Mesendoderm (in vitro differentiated cells): ENCODE data around the gene FMO1.

ENCODE experiments used
- DNase-seq: peaks from one replicate; pipeline ENCODE4 v3.0.0; 2013
- H2AK5ac ChIP-seq: 2 replicates; pipeline ENCODE4 v1.6.1; 2013; ENCODE audit warnings: low read length, inconsistent platforms
- H2BK120ac ChIP-seq: 2 replicates; pipeline ENCODE4 v1.6.1; 2013; ENCODE audit warnings: low read depth, mild to moderate bottlenecking, low read length, moderate library complexity, mixed read lengths
- H2BK15ac ChIP-seq: replicated peaks from 2 replicates; pipeline ENCODE4 v1.6.1; 2013; ENCODE audit warnings: low read depth, mild to moderate bottlenecking, moderate library complexity
- H2BK5ac ChIP-seq: 2 replicates; pipeline ENCODE4 v1.6.1; 2013; ENCODE audit warnings: low read length, inconsistent platforms
- H3K18ac ChIP-seq: 2 replicates; pipeline ENCODE4 v1.6.1; 2013; ENCODE audit warnings: mild to moderate bottlenecking, low read length, mixed read lengths
- H3K23ac ChIP-seq: one replicate; pipeline ENCODE4 v1.6.1; 2013; ENCODE audit warnings: low read length
- H3K27ac ChIP-seq: 2 replicates; pipeline ENCODE4 v1.5.1; 2013; ENCODE audit warnings: low read depth, mild to moderate bottlenecking, inconsistent platforms, low read length, moderate library complexity
- H3K27me3 ChIP-seq: 2 replicates; pipeline ENCODE4 v1.6.1; 2013; ENCODE audit warnings: low read length, control low read depth, mild to moderate bottlenecking, inconsistent platforms; ENCODE audit not compliant: insufficient read depth, poor library complexity
- H3K36me3 ChIP-seq: 2 replicates; pipeline ENCODE4 v1.6.1; 2013; ENCODE audit warnings: low read length, inconsistent platforms; ENCODE audit not compliant: control insufficient read depth, insufficient read depth
- H3K4ac ChIP-seq: one replicate; pipeline ENCODE4 v1.6.1; 2013; ENCODE audit warnings: low read depth, mild to moderate bottlenecking, low read length, moderate library complexity
- H3K4me1 ChIP-seq: 2 replicates; pipeline ENCODE4 v1.6.1; 2013; ENCODE audit warnings: low read depth, low read length, inconsistent platforms; ENCODE audit not compliant: control insufficient read depth
- H3K4me2 ChIP-seq: 2 replicates; pipeline ENCODE4 v1.6.1; 2013; ENCODE audit warnings: low read length
- H3K4me3 ChIP-seq: 2 replicates; pipeline ENCODE4 v1.5.1; 2013; ENCODE audit warnings: mild to moderate bottlenecking, low read length
- H3K56ac ChIP-seq: one replicate; pipeline ENCODE4 v1.6.1; 2013; ENCODE audit warnings: low read length
- H3K79me1 ChIP-seq: 2 replicates; pipeline ENCODE4 v1.6.1; 2013; ENCODE audit warnings: low read length, inconsistent platforms
- H3K79me2 ChIP-seq: 2 replicates; pipeline ENCODE4 v1.6.1; 2013; ENCODE audit warnings: mild to moderate bottlenecking, low read length; ENCODE audit not compliant: control insufficient read depth, insufficient read depth
- H3K9ac ChIP-seq: 2 replicates; pipeline ENCODE4 v1.6.1; 2013; ENCODE audit warnings: low read length, inconsistent platforms
- H4K5ac ChIP-seq: one replicate; pipeline ENCODE4 v1.6.1; 2013; ENCODE audit warnings: low read length
- H4K8ac ChIP-seq: one replicate; pipeline ENCODE4 v1.6.1; 2013; ENCODE audit warnings: low read depth, mild to moderate bottlenecking, control low read depth, low read length, moderate library complexity
- WGBS: extraction: QIAGEN DNeasy Blood & Tissue Kit; methylation state at CpG from one replicate; pipeline ENCODE4 v1.1.7; 2013; ENCODE audit warnings: low lambda C conversion rate, missing lambda C conversion rate; ENCODE audit not compliant: insufficient coverage; ENCODE audit errors: extremely low coverage; 5-methylcytosine and 5-hydroxymethylcytosine counted together

Gene FMO1

GRCh38 chr1:171247501-171247900 lies 793 bp upstream of the FMO1 start:
- Histone ChIP-seq H3K27ac (no peak overlapping the region), H3K4me2 (no peak overlapping the region), H4K8ac (no peak overlapping the region), H3K18ac (no peak overlapping the region), H3K4me3 (no peak overlapping the region), H3K36me3 (no peaks in the 10 kb centered on the region), H2BK5ac (no peak overlapping the region), H2BK120ac (no peak overlapping the region), H4K5ac (no peak overlapping the region), H3K9ac (no peak overlapping the region), H3K27me3 (no peaks in the 10 kb centered on the region), H3K56ac (no peak overlapping the region), H3K4me1 (no peaks in the 10 kb centered on the region), H3K79me1 (no peaks in the 10 kb centered on the region), H2BK15ac (no peak overlapping the region), H3K4ac (no peak overlapping the region), H3K23ac (no peak overlapping the region), H3K79me2 (no peaks in the 10 kb centered on the region), H2AK5ac (no peak overlapping the region)
- WGBS, result no CpG with 5 or more reads among the region's 4 CpGs
- no peak for DNase-seq

GRCh38 chr1:171248841-171249240 lies 547 bp downstream of the FMO1 start:
- Histone ChIP-seq H4K8ac (no peak overlapping the region), H3K27ac (no peak overlapping the region), H3K4ac (no peak overlapping the region), H2BK15ac (no peak overlapping the region), H2BK5ac (no peak overlapping the region), H3K9ac (no peak overlapping the region), H3K23ac (no peak overlapping the region), H3K18ac (no peak overlapping the region), H3K27me3 (no peaks in the 10 kb centered on the region), H3K56ac (no peak overlapping the region), H2AK5ac (no peak overlapping the region), H4K5ac (no peak overlapping the region), H3K4me2 (no peak overlapping the region), H2BK120ac (no peak overlapping the region), H3K36me3 (no peaks in the 10 kb centered on the region), H3K79me2 (no peaks in the 10 kb centered on the region), H3K4me3 (no peak overlapping the region), H3K79me1 (no peaks in the 10 kb centered on the region), H3K4me1 (no peaks in the 10 kb centered on the region)
- DNase-seq, result no peak
- WGBS, result no CpG with 5 or more reads among the region's 1 CpG

GRCh38 chr1:171250263-171250662 lies 2.0 kb downstream of the FMO1 start:
- Histone ChIP-seq H3K56ac (no peak overlapping the region), H3K4me3 (no peak overlapping the region), H4K5ac (no peak overlapping the region), H3K4me2 (no peak overlapping the region), H2BK5ac (no peak overlapping the region), H3K79me1 (no peaks in the 10 kb centered on the region), H3K23ac (no peak overlapping the region), H3K27me3 (no peaks in the 10 kb centered on the region), H3K27ac (no peak overlapping the region), H3K79me2 (no peaks in the 10 kb centered on the region), H3K36me3 (no peaks in the 10 kb centered on the region), H2BK120ac (no peak overlapping the region), H3K4ac (no peak overlapping the region), H2AK5ac (no peak overlapping the region), H3K18ac (no peak overlapping the region), H4K8ac (no peak overlapping the region), H3K4me1 (no peaks in the 10 kb centered on the region), H2BK15ac (no peak overlapping the region), H3K9ac (no peak overlapping the region)
- no peak for DNase-seq
- WGBS, result no CpG with 5 or more reads among the region's 3 CpGs

GRCh38 chr1:171251042-171251951 lies 3.0 kb downstream of the FMO1 start:
- no CpG with 5 or more reads among the region's 34 CpGs for WGBS
- H3K79me1 ChIP-seq, result no peaks in the 10 kb centered on the region
- DNase-seq, result peak; percentile 43
- H3K79me2 ChIP-seq, result no peaks in the 10 kb centered on the region
- H3K56ac ChIP-seq, result peak overlapping the region; percentile 79
- peak overlapping the region; percentile 45 for H3K4me3 ChIP-seq
- no peak overlapping the region for H3K4ac ChIP-seq
- H3K18ac ChIP-seq, result no peak overlapping the region
- no peaks in the 10 kb centered on the region for H3K36me3 ChIP-seq
- no peak overlapping the region for H2BK120ac ChIP-seq
- peak overlapping the region; percentile 98 for H3K4me2 ChIP-seq
- H3K23ac ChIP-seq, result no peak overlapping the region
- H2BK5ac ChIP-seq, result no peak overlapping the region
- no peaks in the 10 kb centered on the region for H3K4me1 ChIP-seq
- H3K27me3 ChIP-seq, result no peaks in the 10 kb centered on the region
- no peak overlapping the region for H4K5ac ChIP-seq
- H3K27ac ChIP-seq, result no peak overlapping the region
- H2AK5ac ChIP-seq, result no peak overlapping the region
- no peak overlapping the region for H4K8ac ChIP-seq
- H2BK15ac ChIP-seq, result no peak overlapping the region
- peak overlapping the region; percentile 58 for H3K9ac ChIP-seq

DNA sequence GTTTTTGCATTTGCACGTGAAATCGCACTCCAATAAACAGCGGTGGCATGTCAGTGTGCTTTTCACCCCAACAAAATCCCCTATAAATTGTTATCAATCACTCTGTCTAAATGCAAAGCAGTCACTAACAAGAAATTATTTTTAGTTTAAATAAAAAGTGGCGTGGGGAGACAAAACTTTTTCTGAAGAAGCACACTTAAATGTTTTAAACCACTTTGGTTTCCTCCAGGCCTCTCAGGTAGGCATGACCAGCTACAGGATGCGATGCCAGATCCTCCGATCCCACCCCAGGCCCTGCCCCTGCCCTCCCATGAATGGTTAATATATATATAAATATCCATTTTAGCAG lies 3.6 kb downstream of the FMO1 start:
- WGBS, result no CpG with 5 or more reads among the region's 6 CpGs
- H3K79me1 ChIP-seq, result no peaks in the 10 kb centered on the region
- H2AK5ac ChIP-seq, result no peak overlapping the region
- H4K5ac ChIP-seq, result no peak overlapping the region
- no peak overlapping the region for H3K18ac ChIP-seq
- no peak overlapping the region for H4K8ac ChIP-seq
- H3K9ac ChIP-seq, result no peak overlapping the region
- no peak overlapping the region for H2BK5ac ChIP-seq
- no peak overlapping the region for H3K4ac ChIP-seq
- H3K23ac ChIP-seq, result no peak overlapping the region
- H3K36me3 ChIP-seq, result no peaks in the 10 kb centered on the region
- H3K4me1 ChIP-seq, result no peaks in the 10 kb centered on the region
- H3K27ac ChIP-seq, result no peak overlapping the region
- no peaks in the 10 kb centered on the region for H3K27me3 ChIP-seq
- H2BK120ac ChIP-seq, result no peak overlapping the region
- no peaks in the 10 kb centered on the region for H3K79me2 ChIP-seq
- H2BK15ac ChIP-seq, result no peak overlapping the region
- H3K56ac ChIP-seq, result no peak overlapping the region
- H3K4me3 ChIP-seq, result no peak overlapping the region
- H3K4me2 ChIP-seq, result peak overlapping the region; percentile 98
- no peak for DNase-seq

- Histone ChIP-seq H2BK5ac (no peak overlapping the region), H3K4me2 (no peak overlapping the region), H3K27ac (no peak overlapping the region), H3K23ac (no peak overlapping the region), H3K4me3 (no peak overlapping the region), H3K36me3 (no peaks in the 10 kb centered on the region), H3K9ac (no peak overlapping the region), H2BK120ac (no peak overlapping the region), H4K8ac (no peak overlapping the region), H4K5ac (no peak overlapping the region), H2AK5ac (no peak overlapping the region), H3K18ac (no peak overlapping the region), H3K4ac (no peak overlapping the region), H3K79me1 (no peaks in the 10 kb centered on the region), H3K79me2 (no peaks in the 10 kb centered on the region), H2BK15ac (no peak overlapping the region), H3K4me1 (no peaks in the 10 kb centered on the region), H3K27me3 (no peaks in the 10 kb centered on the region), H3K56ac (no peak overlapping the region)
- DNase-seq, result no peak
- no CpG with 5 or more reads among the region's 5 CpGs for WGBS
Measured at GRCh38 chr1:171252482-171252881, 4.2 kb downstream of the FMO1 start.
